IMR-90 (cell line): ENCODE measurements around the gene POR. TPM values are rescaled to one million over a fixed set of nuclear protein-coding genes. Genes with fewer than 3 reads are reported as not detected.

Experiments
- ATAC-seq: fragments of 200-7000 bp; cut with Tn5 transposase; 2 replicates; pipeline ENCODE4 v1.9.1; 2020; ENCODE audit warnings: low read depth, mild to moderate bottlenecking, moderate library complexity
- BruUV-seq: library from RNA; stranded (reverse); fragments of 400-500 nt; replicated peaks from 2 replicates; lab custom pipeline; 2021; lab: Mats Ljungman, UMichigan
- CTCF ChIA-PET: fragments of 300-600 bp; formaldehyde crosslinking; extraction: SDS; loops from one replicate; lab custom pipeline; 2021; ENCODE audit warnings: antibody characterized with exemption; lab: Yijun Ruan, JAX
- POLR2A ChIA-PET: fragments of 300-600 bp; sonication (Branson Sonifier 250); formaldehyde crosslinking; loops from one replicate; lab custom pipeline; 2022; ENCODE audit warnings: antibody characterized with exemption; ENCODE audit not compliant: unreplicated experiment; lab: Charles Lee
- DNase-seq: peaks from one replicate; pipeline ENCODE4 v3.0.0; 2013
- H2AFZ ChIP-seq: replicated peaks from 2 replicates; pipeline ENCODE3; 2013; ENCODE audit warnings: low read length, mild to moderate bottlenecking; ENCODE audit not compliant: poor library complexity
- H2AK5ac ChIP-seq: 2 replicates; pipeline ENCODE4 v1.6.1; 2013; ENCODE audit warnings: low read depth, low read length, inconsistent platforms
- H2AK9ac ChIP-seq: replicated peaks from 2 replicates; pipeline ENCODE3; 2013; ENCODE audit warnings: mild to moderate bottlenecking, low read depth, low read length, moderate library complexity; ENCODE audit not compliant: poor library complexity
- H2BK120ac ChIP-seq: 2 replicates; pipeline ENCODE4 v1.6.1; 2013; ENCODE audit warnings: low read depth, low read length, inconsistent platforms
- H2BK15ac ChIP-seq: 3 replicates; pipeline ENCODE4 v1.6.1; 2013; ENCODE audit warnings: low read depth, low read length, inconsistent platforms
- H2BK20ac ChIP-seq: 2 replicates; pipeline ENCODE4 v1.6.1; 2013; ENCODE audit warnings: low read depth, mild to moderate bottlenecking, inconsistent platforms, low read length, moderate library complexity
- H2BK5ac ChIP-seq: 2 replicates; pipeline ENCODE4 v1.6.1; 2013; ENCODE audit warnings: mild to moderate bottlenecking, low read depth, low read length, inconsistent platforms; ENCODE audit not compliant: poor library complexity, severe bottlenecking
- H3K14ac ChIP-seq: replicated peaks from 2 replicates; pipeline ENCODE4 v1.6.1; 2013; ENCODE audit warnings: low read depth, low read length, inconsistent platforms
- H3K18ac ChIP-seq: 2 replicates; pipeline ENCODE4 v1.6.1; 2013; ENCODE audit warnings: low read depth, low read length, control low read depth
- H3K23ac ChIP-seq: 2 replicates; pipeline ENCODE4 v1.6.1; 2013; ENCODE audit warnings: low read depth, low read length, inconsistent platforms
- H3K27ac ChIP-seq: 2 replicates; pipeline ENCODE4 v1.5.1; 2013; ENCODE audit warnings: mild to moderate bottlenecking, control low read depth, low read length; ENCODE audit not compliant: insufficient read depth
- H3K27me3 ChIP-seq: 2 replicates; pipeline ENCODE4 v1.6.1; 2013; ENCODE audit warnings: low read length; ENCODE audit not compliant: control insufficient read depth, insufficient read depth
- H3K36me3 ChIP-seq: 2 replicates; pipeline ENCODE4 v1.6.1; 2013; ENCODE audit warnings: low read length, mixed read lengths; ENCODE audit not compliant: control insufficient read depth, insufficient read depth
- H3K4ac ChIP-seq: 2 replicates; pipeline ENCODE4 v1.6.1; 2013; ENCODE audit warnings: low read depth, low read length, inconsistent platforms
- H3K4me1 ChIP-seq: 2 replicates; pipeline ENCODE4 v1.6.1; 2013; ENCODE audit warnings: low read length, mixed read lengths; ENCODE audit not compliant: control insufficient read depth, insufficient read depth
- H3K4me2 ChIP-seq: 2 replicates; pipeline ENCODE4 v1.6.1; 2013; ENCODE audit warnings: low read depth, mild to moderate bottlenecking, control low read depth, low read length, moderate library complexity
- H3K4me3 ChIP-seq: 2 replicates; pipeline ENCODE4 v1.5.1; 2013; ENCODE audit warnings: low read depth, mild to moderate bottlenecking, control low read depth, low read length, moderate library complexity; ENCODE audit not compliant: insufficient read depth
- H3K56ac ChIP-seq: 2 replicates; pipeline ENCODE4 v1.6.1; 2013; ENCODE audit warnings: low read length, inconsistent platforms; ENCODE audit not compliant: insufficient read depth; ENCODE audit errors: extremely low read depth
- H3K79me1 ChIP-seq, 2 experiments: 2 replicates each; pipeline ENCODE4 v1.6.1; 2013; ENCODE audit warnings: low read length in 2 of 2, inconsistent platforms in 1 of 2, low read depth in 1 of 2
- H3K9ac ChIP-seq: 2 replicates; pipeline ENCODE4 v1.6.1; 2013; ENCODE audit warnings: low read depth, low read length, control low read depth
- H3K9me1 ChIP-seq: 2 replicates; pipeline ENCODE4 v1.6.1; 2013; ENCODE audit warnings: low read length, inconsistent platforms; ENCODE audit not compliant: insufficient read depth
- H3K9me3 ChIP-seq: 2 replicates; pipeline ENCODE4 v1.6.1; 2013; ENCODE audit warnings: low read length; ENCODE audit not compliant: control insufficient read depth, insufficient read depth
- H4K20me1 ChIP-seq: 2 replicates; pipeline ENCODE4 v1.6.1; 2013; ENCODE audit warnings: low read length, inconsistent platforms; ENCODE audit not compliant: insufficient read depth
- H4K5ac ChIP-seq: 2 replicates; pipeline ENCODE4 v1.6.1; 2013; ENCODE audit warnings: mild to moderate bottlenecking, low read depth, low read length, control low read depth
- H4K8ac ChIP-seq, 2 experiments: 2 replicates each; pipeline ENCODE4 v1.6.1; 2013; ENCODE audit warnings: low read depth in 2 of 2, low read length in 2 of 2, control low read depth in 1 of 2, inconsistent platforms in 1 of 2
- H4K91ac ChIP-seq: 2 replicates; pipeline ENCODE4 v1.6.1; 2013; ENCODE audit warnings: low read depth, low read length, inconsistent platforms; ENCODE audit not compliant: insufficient read depth
- BHLHE40 ChIP-seq: fragments of 150-350 bp; IDR thresholded peaks from 2 replicates; pipeline ENCODE4 v1.6.1; 2016; ENCODE audit warnings: mild to moderate bottlenecking, low read depth, low read length
- CEBPB ChIP-seq: IDR thresholded peaks from 2 replicates; pipeline ENCODE4 v1.6.1; 2012; ENCODE audit warnings: low read depth, low read length, improper control_type of control experiment
- CHD1 ChIP-seq: IDR thresholded peaks from 2 replicates; pipeline ENCODE4 v1.6.1; 2012; ENCODE audit warnings: low read depth, low read length, improper control_type of control experiment
- CTCF ChIP-seq: conservative IDR thresholded peaks from 2 replicates; pipeline ENCODE4 v1.5.1; 2012; ENCODE audit warnings: mild to moderate bottlenecking, low read depth, low read length, improper control_type of control experiment
- ELK1 ChIP-seq: fragments of 150-350 bp; IDR thresholded peaks from 2 replicates; pipeline ENCODE4 v1.6.1; 2016; ENCODE audit warnings: low read depth, mild to moderate bottlenecking, low read length, moderate library complexity, borderline replicate concordance
- FOS ChIP-seq: fragments of 150-350 bp; IDR thresholded peaks from 2 replicates; pipeline ENCODE4 v1.6.1; 2016; ENCODE audit warnings: low read depth, low read length
- MXI1 ChIP-seq: IDR thresholded peaks from 2 replicates; pipeline ENCODE4 v1.6.1; 2012; ENCODE audit warnings: low read depth, mild to moderate bottlenecking, low read length, moderate library complexity, borderline replicate concordance
- POLR2A ChIP-seq: IDR thresholded peaks from 2 replicates; pipeline ENCODE4 v1.6.1; 2012; ENCODE audit warnings: mild to moderate bottlenecking, low read depth, low read length
- RFX5 ChIP-seq: IDR thresholded peaks from 2 replicates; pipeline ENCODE4 v1.8.0; 2012; ENCODE audit warnings: low read depth, mild to moderate bottlenecking, low read length, moderate library complexity
- SMC3 ChIP-seq: fragments of 150-350 bp; IDR thresholded peaks from 2 replicates; pipeline ENCODE4 v1.6.1; 2016; ENCODE audit warnings: low read depth, mild to moderate bottlenecking, antibody characterized with exemption, low read length, moderate library complexity
- USF2 ChIP-seq: fragments of 150-350 bp; IDR thresholded peaks from 2 replicates; pipeline ENCODE4 v1.6.1; 2017; ENCODE audit warnings: mild to moderate bottlenecking, antibody characterized with exemption, low read length, low read depth
- whole genome bisulfite sequencing, 2 experiments: methylation state at CpG; one replicate each; pipeline versions ENCODE4 v1.1.5 to v1.1.7; 2013; ENCODE audit warnings: missing lambda C conversion rate in 2 of 2; ENCODE audit not compliant: insufficient read length in 1 of 2; ENCODE audit errors: extremely low coverage in 2 of 2; 5-methylcytosine and 5-hydroxymethylcytosine counted together
- dilution Hi-C: fragments of 300-500 bp; cut with HindIII; formaldehyde crosslinking; loops from one replicate; pipeline ENCODE4 v1.14.3; 2018; ENCODE audit warnings: low sequenced_read_pairs; ENCODE audit not compliant: unreplicated experiment
- in situ Hi-C: fragments of 300-500 bp; cut with MboI; formaldehyde crosslinking; loops from 3 replicates; pipeline ENCODE4 v1.14.3; 2019; ENCODE audit warnings: low sequenced_read_pairs, inconsistent platforms, mixed read lengths
- intact Hi-C: fragments of 100-400 bp; cut with micrococcal nuclease; formaldehyde crosslinking; loops from 2 replicates; pipeline ENCODE4 v1.10.0; 2022
- polyA plus RNA-seq, 3 experiments: library from polyadenylated mRNA; depleted of rRNA; stranded (reverse); fragments of >200 nt; gene quantifications; 2 replicates each; pipeline ENCODE4 v1.2.3, GENCODE V29; 2012; ENCODE audit warnings: low replicate concordance in 1 of 3
- total RNA-seq: library from RNA; depleted of rRNA; stranded (reverse); fragments of >200 nt; gene quantifications from 2 replicates; pipeline ENCODE4 v1.2.3, GENCODE V29; 2012

POR gene
- total and polyA plus RNA-seq, 2 of the 4 experiments (the other 2 are of a cell fraction): 25.5 to 42.2 TPM

GRCh38 chr7:75906991-75907667 lies 7.8 kb upstream of the POR start:
- Histone ChIP-seq H2BK5ac (no peak overlapping the region), H3K4me3 (no peak overlapping the region), H2BK20ac (no peak overlapping the region), H2BK15ac (no peak overlapping the region), H2AK5ac (no peak overlapping the region), H4K5ac (no peak overlapping the region), H3K14ac (no peak overlapping the region), H4K8ac (no peak overlapping the region), H3K18ac (no peak overlapping the region), H3K9me3 (no peaks in the 10 kb centered on the region), H3K4me2 (no peak overlapping the region), H4K91ac (no peak overlapping the region), H3K56ac (no peak overlapping the region), H3K9me1 (peaks cover 8% of the 10 kb centered on the region; the same call in 1 of the 2 replicates), H3K27me3 (no peaks in the 10 kb centered on the region), H2BK120ac (no peak overlapping the region), H2AK9ac (no peak overlapping the region), H3K27ac (no peak overlapping the region), H3K9ac (no peak overlapping the region), H3K23ac (no peak overlapping the region), H4K20me1 (no peaks in the 10 kb centered on the region; the same call in 1 of the 2 replicates), H3K36me3 (no peaks in the 10 kb centered on the region), H3K79me1 (no peaks in the 10 kb centered on the region), H3K4me1 (peaks cover 7% of the 10 kb centered on the region; the same call in 1 of the 2 replicates), H2AFZ (no peak overlapping the region), H3K4ac (no peak overlapping the region)
- no TSS peak for BruUV-seq
- CTCF ChIA-PET: no interaction called here
- POLR2A ChIA-PET: interaction anchor here (0.6 kb wide), 1 partner anchor 8 kb away, joined by 3 read pairs; no protein-coding TSS in a partner anchor
- in situ Hi-C loops (no loop called here), intact Hi-C loops (no loop called here), dilution Hi-C loops (no loop called here)
- ATAC-seq (no peak), DNase-seq (no peak)
- WGBS, 2 experiments: 92% methylated on average over 2 of the region's 10 CpGs; no CpG with 5 or more reads in 1 of the 2 experiments
- TF ChIP-seq FOS: no peak
- TF ChIP-seq POLR2A: no peak
- no peak for TF ChIP-seq SMC3
- no peak for TF ChIP-seq USF2
- TF ChIP-seq CEBPB: no peak
- no peak for TF ChIP-seq RFX5
- no peak for TF ChIP-seq MXI1
- no peak for TF ChIP-seq BHLHE40
- no peak for TF ChIP-seq CTCF
- TF ChIP-seq CHD1: no peak
- no peak for TF ChIP-seq ELK1
